ENCODE data around the gene MRPL23. TPM values are rescaled to one million over a fixed set of nuclear protein-coding genes. Genes with fewer than 3 reads are reported as not detected.

The MRPL23 gene
- polyA plus RNA-seq, 1 donor (not counting 4 experiments of a cell fraction or from before 2014, with no cell fraction given) = 68.2 TPM

DNA sequence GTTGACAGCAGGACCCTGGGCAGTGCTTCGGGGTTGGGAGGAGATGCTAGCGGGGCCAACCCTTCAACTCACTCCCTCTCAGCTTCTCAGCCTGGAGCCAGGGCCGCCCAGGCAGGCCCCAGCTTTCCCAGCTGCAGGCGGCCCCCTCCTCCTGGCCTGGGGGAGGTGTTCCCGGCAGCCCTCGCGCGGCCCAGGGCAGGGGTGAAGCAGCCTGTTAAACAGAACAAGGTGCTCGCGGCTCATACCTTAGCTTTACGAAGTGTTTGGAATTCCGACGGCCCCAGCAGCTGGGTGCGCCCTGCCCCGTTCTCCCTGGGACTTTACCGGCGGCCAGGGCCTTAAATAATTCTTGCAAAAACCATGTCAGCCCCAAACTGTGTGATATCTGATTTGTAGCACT lies 17.2 kb downstream of the MRPL23 start:
- H3K9me1 ChIP-seq (ENCODE audit: control insufficient read depth, extremely low read depth, insufficient read depth, low read length) = no peaks in the 10 kb centered on the region
- no peak overlapping the region for H3K9ac ChIP-seq (ENCODE audit: control insufficient read depth, extremely low read depth, insufficient read depth, low read length)
- H3K4me1 ChIP-seq (ENCODE audit: control insufficient read depth, extremely low read depth, insufficient read depth, low read length) = no peaks in the 10 kb centered on the region
- H3K79me2 ChIP-seq (ENCODE audit: control insufficient read depth, insufficient read depth, low read length) = no peaks in the 10 kb centered on the region
- no peaks in the 10 kb centered on the region for H3K9me3 ChIP-seq (ENCODE audit: control insufficient read depth, low read depth, low read length)
- no peak for DNase-seq (ENCODE audit: low read depth, low spot score)
- no peak overlapping the region for H3K4me2 ChIP-seq (ENCODE audit: control insufficient read depth, extremely low read depth, insufficient read depth, low read depth, low read length)
- no peaks in the 10 kb centered on the region for H3K27me3 ChIP-seq (ENCODE audit: control insufficient read depth, extremely low read depth, insufficient read depth, low read length)
- H4K20me1 ChIP-seq (ENCODE audit: control insufficient read depth, extremely low read depth, insufficient read depth, low read length) = no peaks in the 10 kb centered on the region
- no peak for FAIRE-seq
- no peak for TF ChIP-seq EZH2 (IDR thresholded peaks at IDR 0.05; ENCODE audit: low read length)
- TF ChIP-seq, protein P1, sequence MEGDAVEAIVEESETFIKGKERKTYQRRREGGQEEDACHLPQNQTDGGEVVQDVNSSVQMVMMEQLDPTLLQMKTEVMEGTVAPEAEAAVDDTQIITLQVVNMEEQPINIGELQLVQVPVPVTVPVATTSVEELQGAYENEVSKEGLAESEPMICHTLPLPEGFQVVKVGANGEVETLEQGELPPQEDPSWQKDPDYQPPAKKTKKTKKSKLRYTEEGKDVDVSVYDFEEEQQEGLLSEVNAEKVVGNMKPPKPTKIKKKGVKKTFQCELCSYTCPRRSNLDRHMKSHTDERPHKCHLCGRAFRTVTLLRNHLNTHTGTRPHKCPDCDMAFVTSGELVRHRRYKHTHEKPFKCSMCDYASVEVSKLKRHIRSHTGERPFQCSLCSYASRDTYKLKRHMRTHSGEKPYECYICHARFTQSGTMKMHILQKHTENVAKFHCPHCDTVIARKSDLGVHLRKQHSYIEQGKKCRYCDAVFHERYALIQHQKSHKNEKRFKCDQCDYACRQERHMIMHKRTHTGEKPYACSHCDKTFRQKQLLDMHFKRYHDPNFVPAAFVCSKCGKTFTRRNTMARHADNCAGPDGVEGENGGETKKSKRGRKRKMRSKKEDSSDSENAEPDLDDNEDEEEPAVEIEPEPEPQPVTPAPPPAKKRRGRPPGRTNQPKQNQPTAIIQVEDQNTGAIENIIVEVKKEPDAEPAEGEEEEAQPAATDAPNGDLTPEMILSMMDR (optimal IDR thresholded peaks at IDR 0.05 in 1 of 3, IDR thresholded peaks at IDR 0.05 in 1 of 3, conservative IDR thresholded peaks at IDR 0.05 in 1 of 3; ENCODE audit: extremely low read depth in 1 of 3, insufficient read depth in 2 of 3, low read length in 3 of 3) = no peak
- no peak overlapping the region for H3K27ac ChIP-seq (ENCODE audit: control insufficient read depth, insufficient read depth, low read length)
- H3K36me3 ChIP-seq (ENCODE audit: control insufficient read depth in 2 of 2, extremely low read depth in 1 of 2, insufficient read depth in 2 of 2, low read length in 2 of 2) = no peaks in the 10 kb centered on the region
- dilution Hi-C loops (cut with MboI; ENCODE audit: extremely low pct_ligation_motif_present, low sequenced_read_pairs) = no loop called here
- no peak overlapping the region for H3K4me3 ChIP-seq (ENCODE audit: control insufficient read depth in 2 of 3, extremely low read depth in 1 of 3, insufficient read depth in 2 of 3, low read depth in 1 of 3, low read length in 3 of 3)
- H2AFZ ChIP-seq (ENCODE audit: control insufficient read depth, low read length) = no peak overlapping the region

DNA sequence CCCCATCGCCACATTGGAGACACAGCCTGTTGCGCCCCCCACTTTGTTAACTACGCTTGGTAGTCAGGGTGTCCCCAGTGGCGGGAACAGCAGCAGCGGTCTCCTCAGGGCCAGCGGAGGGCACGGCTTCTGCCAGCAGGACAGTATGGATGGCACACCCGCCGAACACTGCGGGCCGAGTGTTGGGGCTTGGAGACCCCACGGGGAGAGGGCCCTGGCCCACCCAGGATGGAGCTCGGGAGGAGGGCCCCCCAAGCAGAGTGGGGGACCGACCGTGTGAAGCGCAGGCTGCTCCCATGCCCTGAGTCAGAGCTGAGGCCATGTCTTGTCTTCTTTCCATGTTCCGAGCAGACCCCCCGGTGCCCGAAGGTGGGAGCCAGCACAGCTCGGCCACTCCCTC lies 17.8 kb downstream of the MRPL23 start:
- H2AFZ ChIP-seq (ENCODE audit: control insufficient read depth, low read length) = no peak overlapping the region
- H3K4me1 ChIP-seq (ENCODE audit: control insufficient read depth, extremely low read depth, insufficient read depth, low read length) = no peaks in the 10 kb centered on the region
- H3K4me2 ChIP-seq (ENCODE audit: control insufficient read depth, extremely low read depth, insufficient read depth, low read depth, low read length) = no peak overlapping the region
- H3K9me1 ChIP-seq (ENCODE audit: control insufficient read depth, extremely low read depth, insufficient read depth, low read length) = no peaks in the 10 kb centered on the region
- dilution Hi-C loops (cut with MboI; ENCODE audit: extremely low pct_ligation_motif_present, low sequenced_read_pairs) = no loop called here
- no peak overlapping the region for H3K9ac ChIP-seq (ENCODE audit: control insufficient read depth, extremely low read depth, insufficient read depth, low read length)
- H4K20me1 ChIP-seq (ENCODE audit: control insufficient read depth, extremely low read depth, insufficient read depth, low read length) = no peaks in the 10 kb centered on the region
- DNase-seq (ENCODE audit: low read depth, low spot score) (no peak), FAIRE-seq (no peak)
- H3K4me3 ChIP-seq (ENCODE audit: control insufficient read depth in 2 of 3, extremely low read depth in 1 of 3, insufficient read depth in 2 of 3, low read depth in 1 of 3, low read length in 3 of 3) = no peak overlapping the region
- H3K9me3 ChIP-seq (ENCODE audit: control insufficient read depth, low read depth, low read length) = no peaks in the 10 kb centered on the region
- no peak for TF ChIP-seq EZH2 (IDR thresholded peaks at IDR 0.05; ENCODE audit: low read length)
- TF ChIP-seq, protein P1 (optimal IDR thresholded peaks at IDR 0.05 in 1 of 3, IDR thresholded peaks at IDR 0.05 in 1 of 3, conservative IDR thresholded peaks at IDR 0.05 in 1 of 3; ENCODE audit: extremely low read depth in 1 of 3, insufficient read depth in 2 of 3, low read length in 3 of 3) = no peak
- H3K27me3 ChIP-seq (ENCODE audit: control insufficient read depth, extremely low read depth, insufficient read depth, low read length) = no peaks in the 10 kb centered on the region
- H3K27ac ChIP-seq (ENCODE audit: control insufficient read depth, insufficient read depth, low read length) = no peak overlapping the region
- H3K36me3 ChIP-seq (ENCODE audit: control insufficient read depth in 2 of 2, extremely low read depth in 1 of 2, insufficient read depth in 2 of 2, low read length in 2 of 2) = no peaks in the 10 kb centered on the region
- H3K79me2 ChIP-seq (ENCODE audit: control insufficient read depth, insufficient read depth, low read length) = no peaks in the 10 kb centered on the region

Data from keratinocyte (primary cell).